Activated CD8-positive, alpha-beta memory T cell treated with anti-CD3 and anti-CD28 coated beads for 36 hours (primary cell): ENCODE results near the gene KLF7. TPM values are rescaled to one million over a fixed set of nuclear protein-coding genes. Genes with fewer than 3 reads are reported as not detected.

Experiments used
- CTCF ChIA-PET: fragments of 350-600 bp; sonication (Branson Sonifier 250); formaldehyde crosslinking; loops from one replicate; lab custom pipeline; 2021; ENCODE audit warnings: antibody characterized with exemption; lab: Charles Lee
- POLR2A ChIA-PET: fragments of 350-600 bp; sonication (Branson Sonifier 250); formaldehyde crosslinking; loops from one replicate; lab custom pipeline; 2021; ENCODE audit warnings: antibody characterized with exemption; lab: Charles Lee
- total RNA-seq, 2 experiments: library from RNA; stranded (reverse); gene quantifications; one replicate each; pipeline ENCODE4 v1.2.3, GENCODE V29; 2021

The KLF7 gene
- 1 to 10 TPM; 5.2 to 7.3 TPM for total RNA-seq

DNA sequence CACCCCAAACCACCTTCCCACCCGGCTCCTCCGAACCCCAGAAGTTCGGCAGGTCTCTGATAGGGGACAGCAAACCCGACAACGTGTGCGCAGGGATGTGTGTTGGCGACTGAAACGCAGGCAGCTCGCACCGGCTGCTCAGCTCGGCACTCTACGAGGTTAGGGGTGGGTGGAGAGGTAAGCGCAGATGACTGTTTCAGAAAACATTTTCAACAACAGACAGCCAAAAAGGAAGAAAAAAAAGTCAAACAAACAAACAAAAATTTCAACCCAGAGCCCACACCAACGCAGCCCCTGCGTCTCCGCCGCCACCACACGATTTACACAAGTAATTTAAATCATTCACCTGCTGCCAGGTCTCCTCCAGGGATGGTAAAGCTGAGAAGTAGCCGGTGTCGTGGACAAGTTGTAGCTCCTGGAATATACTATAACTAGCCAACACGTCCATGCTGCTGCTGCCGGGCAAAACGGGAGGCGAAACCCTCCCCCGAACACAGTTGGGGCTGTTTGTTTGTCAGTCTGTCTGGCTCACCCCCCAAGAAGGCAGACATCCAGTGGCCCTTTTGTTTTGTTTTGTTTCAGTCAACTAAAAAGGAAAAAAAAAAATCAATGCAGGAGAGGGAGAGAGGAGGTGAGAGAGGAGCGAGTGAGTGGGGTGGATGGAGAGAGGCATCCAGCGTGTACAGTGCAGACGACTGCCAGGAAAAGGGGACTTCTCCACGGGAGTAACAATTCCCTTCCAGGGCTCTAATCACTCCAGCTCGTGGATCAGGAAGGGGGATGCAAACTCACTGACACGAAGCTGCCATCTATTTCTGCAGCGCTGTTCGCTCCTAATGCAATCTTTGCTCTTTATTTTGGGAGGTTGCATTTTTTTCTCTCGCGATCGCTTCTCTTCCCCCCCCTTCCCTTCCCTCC is at the start of gene KLF7:
KLF7 (minus strand) TSS at position 828 of the 918 bp plus-strand sequence; CDS start at position 448, 380 bp downstream.
- CTCF ChIA-PET, result interaction anchor here (1.3 kb wide), 1 partner anchor 10 kb away, joined by 3 read pairs; no protein-coding TSS in a partner anchor
- POLR2A ChIA-PET, result interaction anchor here (0.5 to 1.8 kb wide), 9 partner anchors 8 to 365 kb away, joined by 3 to 9 read pairs (median 4); no protein-coding TSS in a partner anchor

DNA sequence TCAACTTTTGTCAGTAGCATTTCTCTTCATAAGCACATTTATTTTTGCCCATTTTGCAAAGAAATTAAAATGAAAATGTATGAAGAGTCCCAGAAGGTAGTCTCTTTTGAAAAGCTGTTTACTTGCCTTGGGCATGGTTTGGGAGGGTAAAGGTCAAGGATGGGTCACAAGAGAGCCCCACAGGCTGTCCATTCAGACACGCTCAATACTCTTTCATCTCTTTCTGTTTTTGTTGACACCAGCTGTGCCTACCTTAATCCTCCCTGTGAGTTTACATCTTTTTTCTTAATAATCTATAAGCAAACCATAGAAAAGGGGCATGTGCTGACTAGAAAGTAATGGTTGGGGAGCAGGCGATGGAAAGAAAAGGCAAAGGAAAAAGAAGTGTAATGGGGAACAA is 49.6 kb upstream of the KLF7 start:
- CTCF ChIA-PET, result interaction anchor here (0.6 kb wide), 1 partner anchor 557 kb away, joined by 3 read pairs; no protein-coding TSS in a partner anchor
- POLR2A ChIA-PET, result no interaction called here

DNA sequence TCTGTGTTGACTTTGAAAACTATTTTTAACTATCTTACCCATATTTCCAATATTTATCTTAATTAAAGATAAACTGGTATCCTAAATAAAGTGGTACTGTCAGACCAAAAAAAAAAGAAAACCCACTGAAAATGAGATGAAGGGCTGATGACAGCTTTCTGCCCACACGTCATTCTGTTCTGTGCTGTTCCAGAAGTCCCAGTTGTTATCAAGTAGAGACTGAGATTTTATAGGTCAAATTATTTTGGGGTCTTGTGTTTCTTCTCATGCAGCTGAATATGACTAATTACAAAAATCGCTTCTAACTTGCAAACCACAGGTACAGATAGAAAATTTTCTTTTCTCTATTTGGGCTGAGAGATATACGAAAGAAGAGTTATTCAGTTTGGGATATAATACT is 48.7 kb upstream of the KLF7 start:
- CTCF ChIA-PET, result no interaction called here
- POLR2A ChIA-PET, result no interaction called here

- CTCF ChIA-PET, result no interaction called here
Observed at GRCh38 chr2:207206011-207206410, 40.3 kb upstream of the KLF7 start.

GRCh38 chr2:207205173-207205957 is 39.6 kb upstream of the KLF7 start:
- POLR2A ChIA-PET, result interaction anchor here (0.6 kb wide), 1 partner anchor 36 kb away, joined by 3 read pairs; no protein-coding TSS in a partner anchor

More at GRCh38 chr2:207206011-207206410, 40.3 kb upstream of the KLF7 start:
- POLR2A ChIA-PET, result no interaction called here

GRCh38 chr2:207203056-207203455 is 37.3 kb upstream of the KLF7 start:
- CTCF ChIA-PET, result no interaction called here
- POLR2A ChIA-PET, result no interaction called here

More at GRCh38 chr2:207205173-207205957, 39.6 kb upstream of the KLF7 start:
- CTCF ChIA-PET, result no interaction called here

DNA sequence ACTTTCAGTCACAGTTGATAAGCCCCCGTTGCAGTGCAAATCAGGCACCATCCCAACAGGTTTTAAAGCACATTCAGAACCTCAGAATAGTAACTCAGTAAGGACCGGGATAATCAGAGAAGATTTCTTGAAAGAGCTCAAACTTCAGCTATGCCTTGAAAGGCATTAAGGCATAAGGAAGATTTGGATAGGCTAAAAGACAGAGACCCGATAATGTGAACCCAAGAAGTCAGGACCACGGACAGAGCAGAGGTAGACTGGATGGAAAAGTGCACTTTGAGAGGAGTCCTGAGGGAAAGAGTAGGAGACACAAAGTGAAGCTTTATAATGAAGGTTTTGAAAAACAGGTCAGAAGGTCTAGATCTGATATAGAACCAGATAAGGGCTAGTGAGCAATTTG is 36.9 kb upstream of the KLF7 start:
- CTCF ChIA-PET, result no interaction called here
- POLR2A ChIA-PET, result no interaction called here

DNA sequence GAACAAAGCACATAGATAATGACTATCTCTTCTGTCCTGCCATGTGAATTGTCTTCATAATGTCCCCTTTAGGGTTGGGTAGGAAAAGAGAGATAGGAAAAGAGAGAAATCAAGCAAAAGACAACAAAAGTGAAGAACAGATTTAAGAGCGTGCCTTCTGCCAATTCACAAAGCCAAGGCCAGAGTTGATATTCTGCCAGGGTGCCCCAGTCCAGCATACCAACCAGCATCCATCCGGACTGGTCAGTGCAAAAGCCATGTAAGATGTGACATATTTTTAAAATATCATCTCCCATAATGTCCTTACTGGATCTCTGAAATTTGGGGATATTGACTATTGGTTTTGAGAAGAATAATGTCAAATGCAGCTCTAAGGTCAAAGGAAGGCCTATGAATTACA is 35.7 kb upstream of the KLF7 start:
- ChIA-PET POLR2A (no interaction called here), CTCF (no interaction called here)

GRCh38 chr2:207200136-207200535 is 34.4 kb upstream of the KLF7 start:
- POLR2A ChIA-PET, result no interaction called here
- CTCF ChIA-PET, result no interaction called here

DNA sequence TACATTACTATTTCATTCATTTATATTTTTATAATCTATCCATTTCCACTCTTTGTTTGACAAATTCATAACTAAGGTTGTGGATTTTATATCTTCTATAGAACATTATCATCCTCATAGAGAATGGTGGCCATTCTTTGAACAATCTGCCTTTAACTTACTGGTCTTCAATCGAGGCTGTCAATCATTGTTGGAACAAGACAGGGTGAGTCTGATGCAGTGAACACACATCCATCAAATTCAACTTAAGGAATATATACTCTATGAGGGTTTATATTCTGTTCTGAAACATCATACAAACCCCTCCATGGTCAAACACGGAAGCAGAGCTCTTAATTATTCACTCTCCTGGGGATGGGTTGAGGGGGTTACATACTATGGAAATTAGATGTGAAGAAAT is 28.3 kb upstream of the KLF7 start:
- ChIA-PET CTCF (no interaction called here), POLR2A (no interaction called here)

- ChIA-PET CTCF (no interaction called here), POLR2A (no interaction called here)
Observed at GRCh38 chr2:207188626-207189419, 23.1 kb upstream of the KLF7 start.

GRCh38 chr2:207185372-207185771 is 19.6 kb upstream of the KLF7 start:
- POLR2A ChIA-PET, result no interaction called here
- CTCF ChIA-PET, result no interaction called here

DNA sequence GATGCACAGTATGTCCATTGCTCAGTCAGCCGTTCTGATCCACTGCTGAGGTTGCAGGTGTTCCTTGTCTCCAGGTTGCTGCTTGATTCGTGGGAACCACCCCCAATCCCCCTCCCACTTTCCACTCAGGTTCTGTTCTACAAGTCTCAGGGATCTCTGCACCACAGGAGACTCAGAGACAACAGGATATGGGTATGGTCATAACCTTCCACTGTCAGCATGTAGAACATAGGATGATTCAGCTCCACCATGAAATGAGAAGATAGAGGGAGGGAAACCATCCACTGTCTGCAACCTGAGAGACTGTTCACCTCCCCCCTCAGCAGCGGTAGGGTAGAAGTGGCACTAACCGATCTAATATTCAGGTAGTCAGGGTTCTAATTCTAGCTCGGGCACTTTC is 19.0 kb upstream of the KLF7 start:
- POLR2A ChIA-PET, result no interaction called here
- CTCF ChIA-PET, result interaction anchor here (0.7 kb wide), 2 partner anchors 38 to 69 kb away, joined by 3 read pairs; no protein-coding TSS in a partner anchor

DNA sequence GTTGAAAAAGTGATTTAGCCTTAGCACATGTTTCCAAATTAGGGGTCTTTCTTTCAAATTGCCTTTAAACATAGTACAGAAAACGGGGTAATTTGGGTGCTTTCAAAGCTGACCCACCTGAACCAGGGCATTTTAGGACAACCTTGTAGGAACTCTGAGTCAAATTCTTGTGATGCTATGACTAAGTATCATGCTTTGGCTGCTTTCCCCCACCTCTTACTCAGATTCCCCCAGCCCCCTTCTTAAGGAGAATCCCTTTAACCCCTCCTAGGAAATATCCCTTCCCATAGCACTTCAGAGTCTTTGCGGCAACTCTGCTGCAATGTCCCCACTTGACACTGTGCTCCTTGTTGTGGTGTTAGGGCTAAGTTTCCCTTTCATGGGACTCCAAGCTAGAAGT is 18.6 kb upstream of the KLF7 start:
- ChIA-PET CTCF (interaction anchor here (0.7 kb wide), 2 partner anchors 39 to 69 kb away, joined by 3 read pairs; no protein-coding TSS in a partner anchor), POLR2A (no interaction called here)

- ChIA-PET POLR2A (no interaction called here), CTCF (no interaction called here)
Observed at GRCh38 chr2:207183506-207183905, 17.8 kb upstream of the KLF7 start.

DNA sequence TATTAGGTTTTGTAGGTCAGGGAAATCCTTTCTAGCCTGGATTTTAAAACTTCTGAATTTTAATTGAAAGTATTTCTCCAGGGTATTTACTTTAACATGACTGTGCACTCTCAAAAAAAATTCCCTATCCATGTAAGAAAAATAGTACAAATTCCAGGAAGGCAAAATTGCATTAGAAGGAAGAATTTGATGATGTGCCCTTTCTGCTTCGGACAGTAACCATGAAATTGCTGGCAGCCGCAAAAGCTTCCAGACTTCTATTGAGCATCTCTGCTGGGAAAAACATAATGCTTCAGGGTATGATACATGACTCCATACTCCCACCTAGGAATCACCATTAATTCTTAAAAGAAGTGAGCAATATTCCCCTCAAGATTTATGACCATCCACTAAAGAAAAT is 17.2 kb upstream of the KLF7 start:
- ChIA-PET CTCF (no interaction called here), POLR2A (no interaction called here)

DNA sequence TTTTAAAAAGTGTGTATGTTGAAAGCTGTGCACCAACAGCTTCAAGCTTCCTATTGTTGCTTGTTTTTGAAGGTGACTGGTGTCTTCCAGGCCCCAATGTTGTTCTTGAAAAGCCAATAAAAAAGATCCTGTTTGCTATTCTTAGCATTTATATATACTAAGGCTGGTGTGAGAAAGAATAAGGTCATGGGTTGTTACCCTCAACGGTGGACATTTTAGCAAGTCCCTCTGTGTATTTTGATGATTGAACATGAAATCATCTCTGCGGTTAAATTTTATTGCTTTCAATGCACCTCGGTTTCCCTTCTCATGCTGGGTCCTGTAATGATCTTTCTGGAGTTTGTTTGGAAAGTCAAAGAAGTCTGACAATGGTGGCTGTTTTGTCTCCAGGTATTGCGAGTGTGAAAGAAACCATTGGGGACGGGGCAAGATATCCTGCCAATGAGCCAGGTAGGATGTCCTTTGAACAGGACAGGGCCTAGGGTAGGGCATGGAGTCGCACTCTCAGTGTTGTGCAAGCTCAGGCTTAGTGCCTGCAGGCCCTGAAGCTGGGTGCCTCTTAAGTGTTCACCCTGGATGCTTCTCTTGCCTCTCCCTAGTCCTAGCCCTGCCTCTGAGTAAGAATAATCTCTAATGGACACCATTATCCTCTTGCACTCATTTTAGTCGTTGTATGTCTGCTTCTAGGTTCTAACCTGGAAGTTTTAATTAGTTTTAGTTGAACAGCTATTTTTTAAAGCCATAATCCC is 16.0 kb upstream of the KLF7 start:
- ChIA-PET POLR2A (no interaction called here), CTCF (interaction anchor here (0.6 kb wide), 1 partner anchor 142 kb away, joined by 3 read pairs; no protein-coding TSS in a partner anchor)

GRCh38 chr2:207180741-207181140 is 15.0 kb upstream of the KLF7 start:
- POLR2A ChIA-PET, result no interaction called here

More at GRCh38 chr2:207180741-207181140, 15.0 kb upstream of the KLF7 start:
- CTCF ChIA-PET, result interaction anchor here (0.6 kb wide), 1 partner anchor 143 kb away, joined by 3 read pairs; no protein-coding TSS in a partner anchor
